Stimulated activated CD4-positive, alpha-beta T cell treated with anti-CD3 and anti-CD28 coated beads, Interleukin-4, amount 100 ng/mL, for 4 hours (primary cell): ENCODE data around the gene ERBB4.
"Not testable (repeated sequence)": the region's sequence is repeated elsewhere in the genome, so short reads cannot be mapped to it uniquely, and the experiment has no call there.

Source experiments
- DNase-seq, 2 experiments: peaks; one replicate each; pipeline ENCODE4 v3.0.0-alpha.2; 2020

The ERBB4 gene

DNA sequence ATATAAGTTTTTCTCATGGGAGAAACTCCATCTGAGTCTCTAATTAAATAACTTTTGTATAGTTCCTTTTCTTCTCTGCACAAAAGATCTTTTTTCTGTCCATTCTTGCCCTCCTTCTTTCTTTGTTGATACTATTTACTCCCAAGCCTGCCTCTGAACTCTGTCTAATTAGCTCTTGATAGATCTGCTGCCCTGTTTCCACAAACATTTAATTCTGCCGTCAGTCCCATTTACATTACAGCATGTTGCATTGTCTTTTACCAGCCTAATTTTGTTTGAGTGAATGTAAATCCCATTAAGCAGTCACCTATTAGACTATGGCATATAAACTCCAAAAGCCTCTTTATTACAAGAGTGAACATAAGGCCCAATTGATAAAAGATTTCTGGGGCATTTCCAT lies 254.4 kb downstream of the ERBB4 start:
- DNase-seq = no peak

DNA sequence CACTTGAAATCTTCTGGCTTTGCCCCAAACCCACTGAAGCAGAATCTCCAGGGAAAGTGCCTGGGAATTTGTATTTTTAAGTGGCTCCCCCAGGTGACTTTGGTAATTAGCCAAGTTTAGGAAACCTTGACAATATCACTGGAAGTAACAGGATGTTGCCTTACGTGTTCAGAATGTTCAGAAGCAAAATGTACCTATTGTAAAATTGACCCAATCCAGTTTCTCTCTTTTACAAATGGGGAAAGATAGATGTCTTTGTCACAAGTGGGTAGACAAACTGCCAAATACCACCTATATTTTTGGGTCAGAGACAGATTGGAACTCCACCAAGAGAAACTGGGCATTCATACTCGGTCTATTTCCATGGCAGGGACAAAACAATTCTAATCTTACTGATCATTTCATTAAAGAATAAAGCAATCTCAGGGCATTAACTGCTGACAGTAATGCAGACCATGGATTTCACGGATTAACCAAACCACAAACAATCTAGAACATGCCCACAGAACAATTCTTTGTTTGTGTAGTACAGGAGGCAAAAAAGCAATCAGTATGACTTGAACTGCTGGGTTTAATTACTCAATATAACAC lies 255.8 kb downstream of the ERBB4 start:
- no peak for DNase-seq

DNA sequence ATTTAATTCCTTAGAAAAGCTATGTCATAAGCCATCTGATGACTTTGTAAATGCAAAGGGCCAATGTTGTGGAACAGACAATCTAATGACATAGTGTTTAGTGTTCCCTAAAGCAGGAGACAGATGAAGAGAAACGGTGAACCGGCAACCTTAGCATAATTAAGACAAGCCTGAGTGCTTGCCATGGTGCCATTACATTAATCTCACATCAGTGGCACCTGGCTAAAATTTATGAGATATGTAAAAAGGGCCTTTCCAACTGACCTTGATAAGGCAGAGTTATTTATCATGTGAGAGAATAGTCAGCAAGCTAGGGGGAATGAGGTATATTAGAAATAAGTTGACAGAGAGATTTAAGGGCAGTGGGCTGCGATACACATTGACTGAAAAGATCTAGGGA lies 261.8 kb downstream of the ERBB4 start:
- no peak for DNase-seq

DNA sequence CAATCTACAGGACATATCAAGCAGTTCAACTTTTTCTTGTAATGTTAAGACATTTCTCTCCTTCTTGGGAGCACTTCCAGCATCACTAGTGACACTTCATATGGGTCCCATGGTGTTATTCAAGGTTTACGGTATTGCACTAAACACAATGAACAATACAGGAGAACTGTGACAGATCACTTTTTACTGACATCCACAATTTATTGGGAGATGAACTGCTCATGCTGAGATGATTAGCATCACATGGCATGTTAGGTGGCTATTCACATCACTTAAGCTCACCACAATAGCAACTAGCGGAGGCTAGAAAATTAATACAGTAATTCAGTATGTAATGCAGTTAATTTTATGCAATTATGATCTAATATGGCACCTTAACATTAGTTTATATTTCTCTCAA lies 264.4 kb downstream of the ERBB4 start:
- no peak for DNase-seq

DNA sequence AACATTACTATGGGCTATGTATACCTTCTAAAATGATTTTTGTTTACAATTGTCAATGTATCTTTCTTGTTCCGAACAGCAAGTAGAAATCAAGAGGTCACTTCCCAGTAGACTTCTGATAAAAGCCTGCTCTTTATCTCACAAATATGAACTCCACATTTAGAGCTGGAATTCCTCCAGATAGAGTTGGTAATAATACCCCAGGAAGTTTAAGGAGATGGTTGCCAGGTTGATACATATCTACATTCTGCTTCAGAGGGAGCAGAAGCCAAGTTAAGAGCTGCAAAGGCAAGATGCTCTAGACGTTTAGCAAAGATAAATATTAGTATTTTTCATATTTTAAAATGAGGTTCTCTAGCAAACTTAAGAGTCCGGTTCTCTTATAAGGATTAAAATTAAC lies 267.0 kb downstream of the ERBB4 start:
- no peak for DNase-seq

DNA sequence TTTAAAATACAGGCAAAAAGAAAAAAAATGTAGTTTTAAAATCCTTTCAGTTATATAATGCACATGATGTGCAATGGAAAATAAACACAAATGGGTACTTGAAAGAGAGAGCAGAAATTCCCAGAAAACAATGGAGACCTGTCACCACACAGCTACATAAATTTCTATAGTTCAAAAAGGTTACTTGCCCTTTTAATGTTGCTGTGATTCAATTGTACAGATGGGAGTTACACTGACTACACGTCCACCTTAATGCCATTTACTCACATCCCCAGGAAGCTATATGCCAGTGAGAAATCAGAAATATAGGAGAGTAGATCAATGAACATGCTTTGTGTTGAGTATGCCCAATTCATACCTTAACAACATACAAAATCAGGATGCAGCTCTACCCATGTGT lies 269.6 kb downstream of the ERBB4 start:
- no peak for DNase-seq

DNA sequence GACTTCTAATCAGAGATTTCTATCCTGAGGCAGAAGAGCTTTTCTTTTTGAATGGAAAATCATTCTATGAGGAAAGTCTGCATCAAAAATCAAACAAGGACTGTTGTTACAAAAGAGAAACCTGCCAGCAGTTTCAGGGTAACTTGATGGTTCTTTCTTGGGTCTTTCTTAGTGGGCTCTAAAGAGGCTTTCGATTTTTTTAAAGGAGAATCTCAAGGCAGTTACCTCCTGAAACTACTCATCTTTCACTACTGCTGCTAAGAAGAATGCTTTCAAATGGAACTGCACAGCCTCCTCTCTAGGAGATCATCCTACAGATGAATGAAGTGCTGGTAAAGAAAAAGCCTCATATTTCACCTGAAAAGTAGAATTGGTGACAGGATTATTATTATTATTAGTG lies 272.3 kb downstream of the ERBB4 start:
- no peak for DNase-seq

DNA sequence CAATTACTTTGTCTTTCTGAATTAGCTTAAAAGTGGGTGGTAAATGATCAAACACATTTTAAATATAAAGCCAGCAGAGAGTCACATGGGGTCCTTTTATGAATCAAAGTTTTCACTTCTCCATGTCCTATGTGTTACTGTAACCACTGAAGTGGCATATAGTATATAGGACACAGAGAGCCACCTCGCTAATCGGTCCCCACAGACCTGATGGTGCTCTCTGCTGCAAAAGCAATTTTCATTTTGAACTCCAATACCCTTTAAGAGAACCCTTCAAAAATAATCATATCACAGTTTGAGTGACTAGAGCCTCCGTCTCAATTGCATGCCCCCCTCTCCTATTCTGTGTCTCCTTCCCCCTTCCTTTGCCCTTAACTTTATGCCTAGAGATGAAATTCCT lies 272.8 kb downstream of the ERBB4 start:
- no peak for DNase-seq

DNA sequence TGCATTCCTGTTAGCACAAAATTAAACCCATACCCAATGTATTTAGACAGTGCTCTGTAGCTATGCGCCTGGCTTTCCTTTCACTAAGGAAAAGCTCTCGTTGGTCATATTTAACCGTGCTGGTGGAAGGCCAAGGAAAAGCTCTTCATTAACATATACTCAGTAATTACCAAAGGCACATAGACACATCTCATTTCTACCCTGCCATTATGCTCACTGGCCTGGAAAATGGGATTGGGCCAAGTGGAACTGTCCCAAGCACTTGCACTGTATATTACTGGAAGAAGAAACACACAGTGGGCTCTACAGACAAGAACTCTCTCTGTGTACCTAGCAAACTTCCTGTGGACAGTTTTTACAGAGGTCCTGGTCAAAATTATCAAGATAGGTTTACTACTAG lies 274.4 kb downstream of the ERBB4 start:
- no peak for DNase-seq

DNA sequence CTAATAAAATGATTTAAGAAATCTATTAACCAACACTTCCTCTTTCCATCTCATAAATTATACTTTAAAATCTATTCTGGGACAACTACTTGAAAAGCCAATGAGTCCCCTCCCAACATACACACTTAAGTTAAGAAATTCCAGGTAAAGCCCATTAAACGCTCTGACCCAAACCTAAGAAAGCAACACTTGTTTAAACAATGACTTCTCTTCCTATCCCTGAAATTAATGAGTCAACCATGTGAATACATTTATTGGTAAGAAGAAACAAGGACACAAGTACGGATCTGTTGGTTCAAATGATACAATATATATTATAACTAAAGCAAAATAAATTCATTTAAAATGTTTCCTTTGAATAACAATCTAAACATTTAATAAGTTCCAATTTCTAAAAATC lies 279.4 kb downstream of the ERBB4 start:
- DNase-seq = no peak

DNA sequence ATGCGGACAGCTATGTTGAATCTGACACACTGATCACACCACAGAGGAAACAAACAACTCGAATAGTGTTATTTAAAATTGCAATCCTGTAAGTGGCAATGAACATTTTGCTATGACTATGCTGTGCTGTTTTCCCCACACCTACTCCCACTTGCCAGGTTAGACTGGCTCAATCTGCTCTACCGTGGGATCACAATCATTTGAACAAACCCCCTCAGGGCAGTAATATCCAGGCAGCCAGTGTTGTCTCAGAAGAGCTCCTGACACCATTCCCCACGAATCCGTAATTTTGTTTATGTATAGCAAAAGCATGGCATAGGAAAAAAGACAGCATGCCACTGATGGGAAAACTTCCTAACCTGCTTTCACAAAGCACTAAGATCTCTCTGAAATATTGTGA lies 284.3 kb downstream of the ERBB4 start:
- DNase-seq = no peak

DNA sequence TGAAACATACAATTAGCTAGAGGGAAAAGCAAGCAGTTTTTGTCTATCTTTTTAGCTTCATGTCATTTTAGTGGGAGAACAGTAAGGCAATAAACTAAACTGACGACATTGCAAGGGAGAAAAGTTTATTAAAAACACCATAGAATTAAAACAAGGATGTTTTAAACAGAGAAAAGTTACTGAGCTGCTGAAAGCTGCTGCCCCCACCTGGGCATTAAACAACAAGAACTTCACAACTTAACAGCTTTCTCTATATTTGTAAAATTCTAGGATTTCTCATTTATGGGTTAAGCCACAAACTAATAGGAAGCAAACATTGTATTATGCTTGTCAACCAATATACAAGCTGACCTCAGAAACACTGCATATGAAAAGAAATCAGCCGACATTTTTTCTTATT lies 289.2 kb downstream of the ERBB4 start:
- no peak for DNase-seq

DNA sequence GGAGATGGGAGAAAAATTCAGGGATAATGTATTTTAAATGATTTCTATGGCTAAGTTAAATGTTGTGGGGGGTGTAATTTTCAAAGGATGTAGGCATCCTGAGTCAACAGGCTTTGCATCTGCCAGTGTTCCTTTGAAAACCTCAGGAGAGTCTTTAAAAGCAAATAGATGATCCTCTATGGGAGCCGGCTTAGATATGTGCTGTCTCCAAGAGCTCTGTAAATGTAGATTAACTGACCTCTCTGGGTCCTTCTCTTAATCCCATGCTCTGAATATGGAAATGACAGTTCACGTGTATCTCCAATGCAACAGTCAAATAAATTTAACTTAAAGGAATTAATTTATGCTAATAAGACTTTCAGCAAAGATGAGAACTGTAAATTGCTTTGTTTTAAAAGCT lies 292.7 kb downstream of the ERBB4 start:
- DNase-seq = no peak

DNA sequence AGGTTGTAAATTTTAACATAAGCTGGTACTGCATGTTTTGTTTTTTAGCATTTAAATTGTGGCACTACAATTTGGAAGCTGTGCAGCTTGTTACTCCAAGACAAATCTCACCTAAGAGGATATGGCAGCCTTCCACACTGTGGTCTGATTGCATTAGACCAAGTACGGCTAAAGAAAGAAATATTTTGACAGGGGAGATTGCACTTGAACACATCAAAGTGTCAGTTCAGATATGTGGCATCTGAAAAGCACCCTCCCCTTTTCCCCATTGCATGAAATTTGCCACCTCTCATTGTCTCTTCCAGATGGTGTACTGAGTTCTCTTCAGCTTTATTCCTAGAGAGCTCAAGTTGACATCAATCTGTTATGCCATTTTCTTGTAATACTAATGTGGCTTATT lies 295.9 kb downstream of the ERBB4 start:
- no peak for DNase-seq

DNA sequence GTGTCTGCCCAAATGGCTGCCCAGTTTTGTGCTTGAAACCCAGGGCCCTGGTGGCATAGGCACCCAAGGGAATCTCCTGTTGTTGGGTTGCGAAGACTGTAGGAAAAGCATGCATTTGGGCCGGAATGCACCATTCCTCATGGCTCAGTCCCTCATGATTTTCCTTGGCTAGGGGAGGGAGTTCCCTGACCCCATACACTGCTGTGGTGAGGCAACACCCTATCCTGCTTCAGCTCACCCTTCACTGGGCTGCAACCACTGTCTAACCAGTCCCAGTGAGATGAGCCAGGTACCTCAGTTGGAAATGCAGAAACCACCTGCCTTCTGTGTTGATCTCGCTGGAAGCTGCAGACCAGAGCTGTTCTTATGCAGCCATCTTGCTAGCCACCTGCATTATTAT lies 300.4 kb downstream of the ERBB4 start:
- DNase-seq = not testable (repeated sequence)

DNA sequence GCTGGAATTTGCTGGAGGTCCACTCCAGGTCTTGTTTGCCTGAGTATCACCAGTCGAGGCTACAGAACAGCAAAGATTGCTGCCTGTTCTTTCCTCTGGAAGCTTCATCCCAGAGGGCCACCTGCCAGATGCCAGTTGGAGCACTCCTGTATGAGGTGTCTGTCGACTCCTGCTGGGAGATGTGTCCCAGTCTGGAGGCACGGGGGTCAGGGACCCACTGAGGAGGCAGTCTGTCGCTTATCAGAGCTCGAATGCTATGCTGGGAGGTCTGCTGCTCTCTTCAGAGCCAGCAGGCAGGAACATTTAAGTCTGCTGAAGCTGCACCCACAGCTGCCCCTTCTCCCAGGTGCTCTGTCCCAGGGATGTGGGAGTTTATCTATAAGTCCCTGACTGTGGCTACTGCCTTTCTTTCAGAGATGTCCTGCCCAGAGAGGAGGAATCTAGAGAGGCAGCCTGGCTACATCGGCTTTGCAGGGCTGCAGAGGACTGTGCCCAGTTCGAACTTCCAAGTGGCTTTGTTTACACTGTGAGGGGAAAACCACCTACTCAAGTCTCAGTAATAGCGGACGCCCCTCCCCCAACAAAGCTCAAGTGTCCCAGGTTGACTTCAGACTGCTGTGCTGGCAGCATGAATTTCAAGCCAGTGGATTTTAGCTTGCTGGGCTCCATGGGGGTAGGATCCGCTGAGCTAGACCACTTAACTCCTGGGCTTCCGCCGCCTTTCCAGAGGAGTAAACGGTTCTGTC lies 301.1 kb downstream of the ERBB4 start:
- DNase-seq = no peak

DNA sequence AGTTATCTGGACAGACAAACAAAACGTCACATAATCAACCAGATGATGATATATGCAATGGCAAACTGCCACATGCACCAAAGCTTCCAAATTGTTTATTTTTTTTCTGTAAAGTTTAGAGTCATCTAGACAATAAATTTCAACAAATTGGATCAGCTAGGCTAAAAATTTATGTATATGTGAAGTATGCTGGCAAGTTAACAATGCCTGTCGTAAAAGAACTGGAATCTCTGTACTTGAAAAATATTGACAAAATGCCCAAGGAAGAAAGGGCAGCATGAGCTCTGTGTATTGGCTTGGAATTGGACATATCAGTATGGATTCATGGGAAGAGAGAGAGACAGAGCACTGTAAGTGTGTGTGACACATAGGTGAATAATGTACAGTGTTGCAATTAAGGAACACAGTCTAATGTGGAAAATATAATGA lies 309.8 kb downstream of the ERBB4 start:
- no peak for DNase-seq

DNA sequence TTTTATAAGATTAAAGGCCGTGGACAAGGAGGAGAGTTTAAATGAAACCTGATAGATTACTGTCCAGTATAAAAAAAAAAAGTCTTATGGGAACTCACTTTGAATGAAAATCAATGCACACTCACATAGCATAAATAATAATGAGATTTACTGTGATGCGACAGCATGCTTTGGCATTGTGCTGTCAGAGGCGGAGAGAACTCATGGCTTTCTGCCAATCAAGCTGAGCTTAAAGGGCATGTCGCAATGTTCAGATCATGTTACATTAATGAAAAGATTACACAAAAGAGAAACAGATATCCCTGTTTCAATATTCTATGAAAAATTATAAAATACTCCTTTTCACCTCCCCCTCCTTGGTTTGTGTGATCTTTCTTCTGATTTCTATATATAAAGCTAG lies 310.8 kb downstream of the ERBB4 start:
- no peak for DNase-seq

DNA sequence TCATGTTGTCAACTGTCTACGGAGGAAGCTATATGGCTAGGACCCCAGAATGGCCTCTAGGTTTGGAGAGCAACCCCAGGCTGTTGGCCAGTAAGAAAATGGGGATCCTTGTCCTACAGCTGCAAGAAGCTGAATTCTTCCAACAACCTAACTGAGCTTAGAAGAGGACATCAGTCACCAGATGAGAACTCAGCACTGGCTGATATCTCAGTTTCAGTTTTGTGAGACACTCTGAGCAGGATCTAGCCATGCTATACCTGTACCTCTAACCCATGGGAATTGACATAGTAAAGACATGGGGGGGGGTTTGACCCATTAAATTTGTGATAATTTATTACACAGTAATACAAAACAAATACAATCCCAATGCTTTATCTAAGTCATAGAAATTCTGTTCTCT lies 312.5 kb downstream of the ERBB4 start:
- DNase-seq = no peak

DNA sequence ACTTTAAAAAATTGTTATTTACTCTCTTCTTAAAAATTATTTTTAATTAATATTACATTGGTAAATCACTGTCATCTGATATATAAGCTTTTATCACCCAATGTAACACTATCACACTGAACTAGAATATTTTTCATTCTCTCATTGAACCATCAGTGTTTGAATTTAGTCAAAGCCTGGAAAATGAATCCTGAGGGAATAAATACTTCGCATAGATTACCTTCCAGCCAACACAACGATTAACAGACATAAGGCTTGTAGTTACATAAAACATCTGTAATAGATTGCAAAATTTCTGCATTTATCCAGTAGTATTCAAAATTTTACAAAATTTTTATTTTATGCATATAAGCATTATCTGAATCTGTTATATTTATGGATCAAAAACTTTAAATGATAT lies 314.9 kb downstream of the ERBB4 start:
- DNase-seq = no peak

DNA sequence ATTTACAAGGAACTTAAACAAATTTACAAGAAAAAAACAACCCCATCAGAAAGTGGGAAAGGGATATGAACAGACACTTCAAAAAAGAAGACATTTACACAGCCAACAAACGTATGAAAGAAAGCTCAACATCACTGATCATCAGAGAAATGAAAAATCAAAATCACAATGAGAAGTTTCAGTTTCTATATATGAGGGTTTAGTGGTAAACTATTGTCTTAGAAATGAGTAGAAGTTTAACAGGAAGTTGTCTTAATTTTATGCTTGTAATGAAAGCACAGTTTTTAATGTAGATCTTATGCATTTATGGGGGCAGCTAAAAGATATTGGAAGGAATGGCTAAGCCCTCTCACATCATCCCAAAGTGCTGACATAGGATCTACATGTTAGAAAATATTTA lies 325.4 kb downstream of the ERBB4 start:
- no peak for DNase-seq

DNA sequence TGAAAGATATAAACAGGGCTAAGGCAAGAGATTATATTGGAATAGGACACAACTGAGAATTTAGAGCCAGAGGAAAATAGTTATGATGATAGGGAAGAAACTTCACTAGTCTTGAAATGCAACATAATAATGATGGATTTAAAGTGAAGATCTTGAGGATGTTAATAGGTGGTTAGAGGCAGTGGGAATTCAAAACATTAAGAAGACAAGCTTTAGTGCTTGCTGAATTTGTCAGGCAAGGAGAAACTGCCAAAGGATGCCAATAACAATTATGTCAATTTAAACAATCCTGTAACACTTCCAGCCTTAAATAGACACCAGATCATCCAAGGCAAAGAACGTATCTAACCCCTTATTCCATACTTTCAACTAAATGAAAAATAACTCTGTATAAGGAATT lies 330.1 kb downstream of the ERBB4 start:
- no peak for DNase-seq

DNA sequence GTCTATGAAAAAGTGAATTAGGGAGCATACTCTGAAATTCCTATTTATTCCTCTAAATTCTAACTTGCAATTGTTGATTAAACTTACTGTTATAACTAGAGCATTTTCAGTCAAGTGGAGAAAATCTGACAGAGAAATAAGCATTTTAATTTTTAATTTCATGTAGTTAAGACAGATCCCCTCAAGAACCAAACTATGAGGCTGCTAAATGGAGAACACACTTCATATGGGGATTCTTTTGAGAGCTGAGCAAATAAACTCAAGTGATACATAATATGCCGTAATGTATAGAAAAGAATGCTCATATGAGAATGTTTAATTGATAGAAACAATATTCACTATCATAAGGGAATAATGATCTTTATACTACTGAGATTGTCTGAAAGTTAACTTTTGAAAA lies 340.8 kb downstream of the ERBB4 start:
- no peak for DNase-seq

DNA sequence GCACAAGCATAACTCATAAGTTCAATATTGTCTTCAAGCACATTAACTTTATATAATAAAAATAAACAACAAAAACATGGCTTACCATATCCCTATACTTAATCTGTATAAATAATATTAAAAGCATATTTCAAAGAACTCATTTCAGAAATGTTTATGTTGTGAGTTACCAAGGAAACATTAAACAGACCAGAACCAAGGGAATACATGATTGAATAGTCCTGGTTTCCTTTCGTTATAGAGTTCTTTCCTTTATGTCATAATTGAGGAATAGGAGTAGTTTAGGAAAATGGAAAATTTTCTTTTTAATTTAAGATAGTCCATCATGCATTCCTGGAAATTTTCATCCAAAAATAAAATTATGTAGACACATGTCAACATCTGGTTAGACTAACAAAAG lies 343.0 kb downstream of the ERBB4 start:
- DNase-seq = no peak

DNA sequence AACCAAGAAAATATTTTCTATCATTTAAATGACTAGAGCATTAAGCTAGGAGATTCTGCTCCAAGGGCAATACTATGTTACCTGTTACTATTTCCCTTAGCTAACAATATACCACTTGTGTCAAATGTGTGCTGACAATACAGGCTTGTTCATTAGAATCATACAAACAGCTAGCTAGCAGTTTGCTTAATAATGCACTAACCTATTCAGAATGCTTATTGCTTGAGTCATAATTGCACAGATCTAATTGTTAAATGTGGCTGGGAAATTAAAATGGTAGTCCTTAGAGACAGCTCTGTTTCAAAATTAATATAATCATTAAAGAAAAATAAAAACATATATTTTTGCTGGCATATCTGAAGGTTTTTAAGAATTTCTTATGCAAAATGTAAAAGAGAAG lies 344.2 kb downstream of the ERBB4 start:
- DNase-seq = no peak
